H1 (cell line): Measurements from ENCODE around the gene BCL2L13. TPM values are rescaled to one million over a fixed set of nuclear protein-coding genes. Genes with fewer than 3 reads are reported as not detected.

Experiments
- CTCF ChIA-PET: fragments of 300-600 bp; sonication (Branson Sonifier 250); formaldehyde crosslinking; loops from one replicate; lab custom pipeline; 2021; ENCODE audit not compliant: partially characterized antibody; lab: Charles Lee
- POLR2A ChIA-PET: fragments of 300-600 bp; sonication (Branson Sonifier 250); formaldehyde crosslinking; loops from one replicate; lab custom pipeline; 2021; ENCODE audit warnings: inconsistent platforms; ENCODE audit not compliant: partially characterized antibody; lab: Charles Lee
- DNase-seq, 2 experiments: peaks; one replicate each; pipeline versions ENCODE4 v3.0.0 to v3.0.0-alpha.2; 2010 to 2022; ENCODE audit warnings: low spot score in 2 of 2, low read depth in 1 of 2, mixed read lengths in 1 of 2
- FAIRE-seq: peaks from 2 replicates; lab custom pipeline; 2011; peaks lifted over from hg19 to GRCh38; lab: Jason Lieb, UNC
- H2AFZ ChIP-seq: 2 replicates; pipeline ENCODE4 v1.8.1; 2012; ENCODE audit warnings: low read length, inconsistent platforms
- H2AK5ac ChIP-seq: 2 replicates; pipeline ENCODE4 v1.6.1; 2013; ENCODE audit warnings: low read depth, low read length
- H2BK120ac ChIP-seq: replicated peaks from 2 replicates; pipeline ENCODE3; 2013; ENCODE audit warnings: low read depth, low read length, inconsistent platforms
- H2BK12ac ChIP-seq: 2 replicates; pipeline ENCODE4 v1.6.1; 2013; ENCODE audit warnings: low read depth, low read length
- H2BK15ac ChIP-seq: 2 replicates; pipeline ENCODE4 v1.6.1; 2013; ENCODE audit warnings: low read length
- H2BK20ac ChIP-seq: 2 replicates; pipeline ENCODE4 v1.6.1; 2013; ENCODE audit warnings: low read length
- H2BK5ac ChIP-seq: 2 replicates; pipeline ENCODE4 v1.6.1; 2013; ENCODE audit warnings: low read depth, low read length
- H3K14ac ChIP-seq: 2 replicates; pipeline ENCODE4 v1.6.1; 2013; ENCODE audit warnings: inconsistent platforms; ENCODE audit not compliant: insufficient read length
- H3K18ac ChIP-seq: 2 replicates; pipeline ENCODE4 v1.6.1; 2013; ENCODE audit warnings: low read length; ENCODE audit errors: extremely low read depth
- H3K23ac ChIP-seq: 2 replicates; pipeline ENCODE4 v1.6.1; 2013; ENCODE audit warnings: inconsistent platforms; ENCODE audit not compliant: insufficient read length
- H3K23me2 ChIP-seq: 2 replicates; pipeline ENCODE4 v1.6.1; 2013; ENCODE audit warnings: low read depth, low read length
- H3K27ac ChIP-seq: 2 replicates; pipeline ENCODE4 v1.6.1; 2011; ENCODE audit warnings: low read depth, low read length, inconsistent platforms
- H3K27me3 ChIP-seq, 4 experiments: replicated peaks in 1 of 4; 1 replicate in 1 of 4; 2 replicates in 3 of 4; pipeline versions ENCODE4 v1.6.1 to v1.8.1; 2011 to 2013; ENCODE audit warnings: low read length in 3 of 4, mild to moderate bottlenecking in 3 of 4, inconsistent platforms in 2 of 4, mixed read lengths in 2 of 4, moderate library complexity in 1 of 4; ENCODE audit not compliant: control insufficient read depth in 3 of 4, insufficient read depth in 3 of 4; ENCODE audit errors: extremely low read depth in 1 of 4
- H3K36me3 ChIP-seq, 4 experiments: 2 replicates each; pipeline versions ENCODE4 v1.6.1 to v1.8.1; 2011 to 2013; ENCODE audit warnings: mild to moderate bottlenecking in 4 of 4, low read length in 3 of 4, moderate library complexity in 2 of 4, control low read depth in 1 of 4, inconsistent platforms in 1 of 4; ENCODE audit not compliant: insufficient read depth in 4 of 4, control insufficient read depth in 2 of 4
- H3K4ac ChIP-seq: replicated peaks from 2 replicates; pipeline ENCODE3; 2013; ENCODE audit warnings: low read length, low read depth, mixed read lengths, inconsistent platforms; ENCODE audit not compliant: insufficient read length
- H3K4me1 ChIP-seq, 4 experiments: replicated peaks in 1 of 4; 1 replicate in 1 of 4; 2 replicates in 3 of 4; pipeline versions ENCODE4 v1.6.1 to v1.8.1; 2011 to 2013; ENCODE audit warnings: low read length in 3 of 4, inconsistent platforms in 2 of 4, mixed read lengths in 1 of 4; ENCODE audit not compliant: insufficient read depth in 4 of 4, control insufficient read depth in 3 of 4
- H3K4me2 ChIP-seq, 2 experiments: 2 replicates each; pipeline versions ENCODE4 v1.6.1 to v1.8.1; 2011 to 2013; ENCODE audit warnings: low read depth in 2 of 2, low read length in 2 of 2, control low read depth in 1 of 2, inconsistent platforms in 1 of 2, mild to moderate bottlenecking in 1 of 2; ENCODE audit not compliant: insufficient read depth in 1 of 2
- H3K4me3 ChIP-seq, 4 experiments: fragments of 200-600, 300-600 bp in 1 of 4; sonication (generic), shearing (Covaris generic), sonication (Bioruptor Twin) in 1 of 4; 2 replicates each; pipeline versions ENCODE4 v1.5.1 to v1.8.1; 2011 to 2016; ENCODE audit warnings: low read length in 4 of 4, low read depth in 3 of 4, control low read depth in 2 of 4, inconsistent platforms in 2 of 4, mild to moderate bottlenecking in 2 of 4, mixed read lengths in 1 of 4, moderate library complexity in 1 of 4; ENCODE audit not compliant: insufficient read depth in 2 of 4; ENCODE audit errors: extremely low read depth in 1 of 4
- H3K56ac ChIP-seq: replicated peaks from 2 replicates; pipeline ENCODE3; 2013; ENCODE audit warnings: low read depth, mild to moderate bottlenecking, mixed read lengths, low read length, inconsistent platforms; ENCODE audit not compliant: insufficient read length
- H3K79me1 ChIP-seq: 2 replicates; pipeline ENCODE4 v1.6.1; 2013; ENCODE audit warnings: low read depth, low read length, control low read depth
- H3K79me2 ChIP-seq, 2 experiments: 2 replicates each; pipeline versions ENCODE4 v1.6.1 to v1.8.1; 2012 to 2013; ENCODE audit warnings: low read length in 2 of 2, mild to moderate bottlenecking in 2 of 2, inconsistent platforms in 1 of 2; ENCODE audit not compliant: insufficient read depth in 2 of 2, control insufficient read depth in 1 of 2
- H3K9ac ChIP-seq, 4 experiments: replicated peaks in 1 of 4; 1 replicate in 1 of 4; 2 replicates in 3 of 4; pipeline versions ENCODE4 v1.6.1 to v1.8.1; 2011 to 2013; ENCODE audit warnings: low read depth in 3 of 4, low read length in 3 of 4, control low read depth in 2 of 4, mild to moderate bottlenecking in 2 of 4, moderate library complexity in 2 of 4, inconsistent platforms in 1 of 4; ENCODE audit errors: extremely low read depth in 1 of 4
- H3K9me3 ChIP-seq, 2 experiments: 2 replicates each; pipeline versions ENCODE4 v1.6.1 to v1.8.1; 2012 to 2013; ENCODE audit warnings: mild to moderate bottlenecking in 2 of 2, moderate library complexity in 2 of 2, control low read depth in 1 of 2, inconsistent platforms in 1 of 2, low read depth in 1 of 2, low read length in 1 of 2, mixed read lengths in 1 of 2; ENCODE audit not compliant: insufficient read depth in 2 of 2
- H4K20me1 ChIP-seq, 2 experiments: replicated peaks in 1 of 2; 2 replicates each; pipeline versions ENCODE3 to v1.8.1; 2011 to 2013; ENCODE audit warnings: inconsistent platforms in 2 of 2, low read length in 2 of 2, mild to moderate bottlenecking in 1 of 2; ENCODE audit not compliant: insufficient read depth in 2 of 2, control insufficient read depth in 1 of 2
- H4K5ac ChIP-seq: 2 replicates; pipeline ENCODE4 v1.6.1; 2013; ENCODE audit warnings: low read length, low read depth, mixed read lengths, inconsistent platforms; ENCODE audit not compliant: insufficient read length
- H4K8ac ChIP-seq: 2 replicates; pipeline ENCODE4 v1.8.0; 2013; ENCODE audit warnings: mild to moderate bottlenecking, moderate library complexity, low read length, inconsistent platforms; ENCODE audit not compliant: insufficient read depth; ENCODE audit errors: extremely low read depth
- H4K91ac ChIP-seq: replicated peaks from 2 replicates; pipeline ENCODE3; 2013; ENCODE audit warnings: low read length, mixed read lengths, inconsistent platforms; ENCODE audit not compliant: insufficient read length
- CREB1 ChIP-seq: IDR thresholded peaks from 2 replicates; pipeline ENCODE4 v1.6.1; 2012; ENCODE audit warnings: inconsistent platforms
- GABPA ChIP-seq: IDR thresholded peaks from 2 replicates; pipeline ENCODE4 v1.6.1; 2011; ENCODE audit warnings: mild to moderate bottlenecking, low read length, moderate library complexity, borderline replicate concordance; ENCODE audit not compliant: insufficient read depth
- JUN ChIP-seq: IDR thresholded peaks from 2 replicates; pipeline ENCODE4 v1.6.1; 2011; ENCODE audit warnings: low read depth, mild to moderate bottlenecking, improper control_type of control experiment, low read length
- MAX ChIP-seq: IDR thresholded peaks from 2 replicates; pipeline ENCODE4 v1.6.1; 2012; ENCODE audit warnings: inconsistent platforms
- PHF8 ChIP-seq: fragments of 200-600 bp; sonication (generic); conservative IDR thresholded peaks from 2 replicates; pipeline ENCODE4 v1.7.1; 2012; ENCODE audit warnings: low read depth, mild to moderate bottlenecking, inconsistent platforms, low read length, moderate library complexity
- RBBP5 ChIP-seq: IDR thresholded peaks from 2 replicates; pipeline ENCODE4 v1.7.1; 2012; ENCODE audit warnings: low read depth, mild to moderate bottlenecking, inconsistent platforms, low read length, moderate library complexity, borderline replicate concordance
- SIX5 ChIP-seq: IDR thresholded peaks from 2 replicates; pipeline ENCODE4 v1.6.1; 2011; ENCODE audit warnings: mild to moderate bottlenecking, low read depth, low read length
- SP1 ChIP-seq: IDR thresholded peaks from 2 replicates; pipeline ENCODE4 v1.6.1; 2011; ENCODE audit warnings: low read depth, low read length
- TEAD4 ChIP-seq: IDR thresholded peaks from 2 replicates; pipeline ENCODE4 v1.6.1; 2012; ENCODE audit warnings: low read depth, low read length, inconsistent platforms, mixed read lengths
- WGBS, 2 experiments: shearing (Covaris generic) in 1 of 2; methylation state at CpG; one replicate each; pipeline versions ENCODE4 v1.1.6 to v1.1.7; 2013 to 2015; ENCODE audit warnings: low lambda C conversion rate in 2 of 2, mixed read lengths in 2 of 2, inconsistent platforms in 1 of 2, low coverage in 1 of 2, missing lambda C conversion rate in 1 of 2; ENCODE audit not compliant: insufficient replicate concordance in 2 of 2, insufficient coverage in 1 of 2, insufficient read length in 1 of 2; ENCODE audit errors: extremely low coverage in 1 of 2, missing lambda C conversion rate in 1 of 2; 5-methylcytosine and 5-hydroxymethylcytosine counted together
- polyA plus RNA-seq, 7 experiments: library from polyadenylated mRNA; depleted of rRNA in 3 of 7; stranded (reverse) in 5 of 7; unstranded in 2 of 7; fragments of >200 nt in 5 of 7; fragments of 200-250 nt in 2 of 7; gene quantifications; 1 replicate in 5 of 7; 2 replicates in 1 of 7; 4 replicates in 1 of 7; pipeline versions ENCODE4 v1.2.1 to v1.2.3, GENCODE V29; 2011 to 2013; ENCODE audit warnings: missing spikeins in 2 of 7, mixed read lengths in 2 of 7
- total RNA-seq: library from RNA; stranded (reverse); fragmentation: NEBNext Ultra II Directional; extraction: Animal tissue kit (Norgen Biotek cat#: 25700); gene quantifications from 2 replicates; pipeline ENCODE4 v1.2.1, GENCODE V29; 2021

Gene BCL2L13
- total and polyA plus RNA-seq, 2 of the 8 experiments (the other 6 are each of a cell fraction or from before 2014, with no cell fraction given), result 20.7 to 35.0 TPM

DNA sequence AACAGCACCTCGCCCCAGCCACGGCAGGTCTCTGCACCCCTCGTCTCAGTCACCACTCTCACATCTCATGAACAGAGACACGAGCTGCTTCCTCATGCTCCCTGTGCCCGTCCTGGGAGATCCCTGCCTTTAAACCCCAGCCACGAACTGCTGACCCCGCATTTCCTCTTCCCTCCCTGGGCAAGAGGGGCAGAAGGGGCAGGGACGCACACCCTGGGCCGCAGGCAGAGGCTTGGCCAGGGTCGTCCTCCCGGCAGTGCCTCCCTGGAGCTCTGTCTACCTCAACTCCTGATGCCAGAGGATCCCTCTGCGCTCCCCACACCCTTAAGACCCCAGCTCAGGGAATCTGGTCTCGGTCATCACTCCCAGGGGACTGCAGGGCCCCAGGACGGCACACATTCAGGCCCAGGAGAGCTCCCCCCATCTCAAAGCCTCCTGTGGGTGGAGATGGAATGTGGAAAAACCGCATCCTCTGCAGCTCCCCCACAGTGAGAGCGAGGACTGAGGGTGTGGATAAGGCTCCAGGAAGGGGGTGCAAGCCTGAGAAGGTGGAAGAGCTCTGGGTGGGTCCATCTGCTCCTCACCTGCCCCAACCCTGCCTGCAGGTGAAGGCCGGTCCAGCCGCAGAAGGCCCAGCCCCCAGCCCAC lies 134.5 kb downstream of the BCL2L13 start:
- Histone ChIP-seq H2BK5ac (no peak overlapping the region; the same call in 1 of the 2 replicates), H3K27ac (no peak overlapping the region), H3K79me2 (peaks cover 0 to 35% of the 10 kb centered on the region in 2 experiments; a peak in 1 of 4 replicates), H3K27me3 (no peaks in the 10 kb centered on the region), H2BK12ac (0 out of 2 replicates have a peak overlapping the region, but pooled peaks have one; percentile 68), H2BK15ac (0 out of 2 replicates have a peak overlapping the region, but pooled peaks have one; percentile 72), H3K79me1 (peaks cover 7% of the 10 kb centered on the region; the same call in 1 of the 2 replicates), H3K23ac (no peak overlapping the region), H3K23me2 (peaks cover 11% of the 10 kb centered on the region), H3K4me3 (peak overlapping the region; percentile 51 to 71 (median 62)), H3K4me2 (peak overlapping the region; percentile 73 to 74), H3K9ac (peak overlapping the region in 3 of 4 experiments; percentile 60 to 77 (median 69); a peak in 5 of 7 replicates), H3K18ac (peak overlapping the region; percentile 60), H2BK20ac (0 out of 2 replicates have a peak overlapping the region, but pooled peaks have one; percentile 15), H3K9me3 (no peaks in the 10 kb centered on the region), H4K5ac (no peak overlapping the region), H2AFZ (0 out of 2 replicates have a peak overlapping the region, but pooled peaks have one; percentile 33), H3K4me1 (peaks cover 0 to 20% (median 16%) of the 10 kb centered on the region in 4 experiments; a peak in 6 of 7 replicates), H2AK5ac (peak overlapping the region; percentile 96; the same call in 1 of the 2 replicates), H3K14ac (no peak overlapping the region), H3K56ac (no peak overlapping the region), H2BK120ac (no peak overlapping the region), H4K8ac (peak overlapping the region; percentile 42; the same call in 1 of the 2 replicates), H4K20me1 (peaks cover 2 to 8% of the 10 kb centered on the region in 2 experiments), H4K91ac (peak overlapping the region; percentile 67), H3K36me3 (no peaks in the 10 kb centered on the region), H3K4ac (peak overlapping the region; percentile 66)
- WGBS, 2 experiments, result 44% methylated on average over 16 of the region's 18 CpGs; no CpG with 5 or more reads in 1 of the 2 experiments
- ChIA-PET POLR2A (interaction anchor here (0.6 to 3.3 kb wide), 13 partner anchors 9 to 466 kb away, joined by 3 to 38 read pairs (median 4); no protein-coding TSS in a partner anchor), CTCF (interaction anchor here (0.8 to 5.1 kb wide), 14 partner anchors 11 to 89 kb away, joined by 3 to 54 read pairs (median 4); no protein-coding TSS in a partner anchor)
- DNase-seq (no peak), FAIRE-seq (no peak)
- TF ChIP-seq RBBP5, result 0 out of 2 replicates have a peak, but pooled peaks have one; percentile 37
- TF ChIP-seq GABPA, result no peak
- TF ChIP-seq SIX5, result no peak
- no peak for TF ChIP-seq PHF8
- no peak for TF ChIP-seq JUN
- no peak for TF ChIP-seq MAX
- TF ChIP-seq TEAD4, result 0 out of 2 replicates have a peak, but pooled peaks have one; percentile 33
- TF ChIP-seq SP1, result peak; percentile 54
- no peak for TF ChIP-seq CREB1
